Measurements from ENCODE around the gene CHID1.

Gene CHID1

DNA sequence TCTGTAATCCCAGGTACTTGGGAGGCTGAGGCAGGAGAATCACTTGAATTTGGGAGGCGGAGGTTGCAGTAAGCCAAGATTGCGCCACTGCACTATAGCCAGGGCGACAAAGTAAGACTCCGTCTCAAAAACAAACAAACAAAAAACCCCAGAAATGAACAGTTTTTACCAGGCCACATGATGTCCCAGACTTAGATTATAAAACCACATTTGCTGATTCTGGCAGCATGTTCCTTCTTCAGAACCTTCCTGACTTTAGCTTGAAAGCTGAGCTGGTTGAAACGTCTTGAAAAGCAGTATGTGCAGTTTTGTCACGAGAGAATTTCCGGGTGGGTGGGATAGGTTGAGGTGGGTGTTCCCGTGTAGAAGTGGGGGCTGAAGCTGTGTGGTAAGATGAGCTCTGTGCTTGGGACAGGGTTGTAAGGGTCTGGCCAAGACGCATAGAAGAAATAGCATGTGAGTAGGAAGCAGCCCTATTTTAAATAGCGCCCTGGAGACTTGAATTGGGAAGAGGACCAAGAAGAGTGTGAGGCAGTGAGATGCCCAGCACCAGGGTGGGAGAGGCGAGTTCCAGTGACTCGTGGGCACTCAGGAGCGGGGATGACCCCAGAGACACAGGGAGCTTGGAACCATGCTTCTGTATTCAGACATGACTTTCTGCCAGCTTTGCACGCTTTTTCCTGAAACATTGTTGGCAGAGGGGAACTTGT is 22.7 kb upstream of the CHID1 start:
- DNase-seq (ENCODE audit: low read depth), result no peak

DNA sequence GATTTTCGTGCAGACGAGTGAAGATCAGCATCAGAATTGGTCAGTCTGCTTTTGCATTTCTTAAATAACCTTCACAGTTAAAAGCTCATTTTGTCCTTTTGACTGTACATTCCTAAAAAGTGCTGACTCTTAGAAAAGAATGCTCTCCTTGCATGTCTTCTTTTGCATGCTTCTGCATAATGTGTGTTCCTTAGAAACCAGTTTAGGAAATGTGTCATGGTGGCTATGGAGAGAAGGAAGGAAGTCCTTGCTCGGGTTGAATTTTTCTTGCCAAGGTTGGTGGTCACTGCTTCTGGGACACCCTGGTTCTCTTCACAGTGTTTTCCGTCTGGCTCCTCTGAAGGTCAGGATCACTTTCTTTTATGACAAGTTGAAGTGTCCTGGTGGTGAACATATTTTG is 21.8 kb upstream of the CHID1 start:
- no peak for DNase-seq (ENCODE audit: low read depth)

DNA sequence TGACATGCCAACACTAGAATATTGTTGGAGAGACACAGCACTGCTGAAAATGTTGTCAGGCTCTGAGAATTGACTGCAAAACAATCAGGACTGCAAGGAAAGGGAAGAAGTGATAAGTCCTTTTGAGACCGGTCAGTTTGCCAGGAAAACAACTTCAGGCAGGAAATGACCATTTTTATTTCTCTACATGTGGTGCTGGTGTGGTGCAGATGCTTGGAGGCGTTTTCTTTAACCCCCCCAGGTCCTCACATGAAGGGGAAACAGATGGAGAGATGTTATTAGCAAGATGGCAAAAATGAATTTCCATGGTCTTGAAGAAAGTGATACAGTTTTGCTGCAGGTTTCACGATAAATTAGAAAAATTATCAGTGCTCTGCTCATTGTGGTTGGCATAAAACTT is 20.8 kb upstream of the CHID1 start:
- DNase-seq (ENCODE audit: low read depth), result no peak

DNA sequence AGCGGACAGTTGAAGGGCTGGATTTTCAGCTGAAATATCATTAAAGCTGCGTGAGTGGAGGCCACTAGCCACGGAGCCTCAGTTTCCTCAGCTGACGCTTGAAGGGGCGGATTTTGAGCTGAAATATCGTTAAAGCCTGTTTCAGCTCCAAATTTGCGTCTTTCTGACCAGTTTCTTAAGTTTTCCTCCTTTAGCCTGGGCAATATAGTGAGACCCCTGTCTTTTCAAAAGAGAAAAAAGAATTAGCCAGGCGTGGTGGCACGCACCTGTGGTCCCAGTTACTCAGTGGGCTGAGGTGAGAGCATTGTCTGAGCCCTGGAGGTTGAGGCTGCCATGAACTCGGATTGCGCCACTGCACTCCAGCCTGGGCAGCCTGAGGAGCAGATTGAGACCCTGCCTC is 18.8 kb upstream of the CHID1 start:
- no peak for DNase-seq (ENCODE audit: low read depth)

DNA sequence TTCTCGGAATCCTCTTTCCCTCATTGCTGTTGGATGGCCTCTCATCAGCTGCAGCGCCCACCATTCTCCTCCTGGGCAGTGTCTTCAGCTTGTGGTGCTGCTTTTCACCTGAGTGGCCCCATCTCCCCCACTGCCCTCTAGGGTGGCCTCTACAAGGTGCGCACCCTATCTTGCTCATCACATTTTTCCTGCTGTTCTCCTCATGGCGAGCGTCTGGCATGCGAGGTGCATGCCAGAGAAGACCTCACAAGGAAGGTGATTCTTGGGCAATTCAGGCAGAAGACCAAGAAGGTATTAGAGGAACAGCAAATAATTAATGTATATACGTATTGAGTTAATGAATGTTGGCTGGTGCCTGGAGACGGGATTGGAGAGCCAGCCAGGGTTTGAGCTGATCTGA is 18.2 kb upstream of the CHID1 start:
- no peak for DNase-seq (ENCODE audit: low read depth)

DNA sequence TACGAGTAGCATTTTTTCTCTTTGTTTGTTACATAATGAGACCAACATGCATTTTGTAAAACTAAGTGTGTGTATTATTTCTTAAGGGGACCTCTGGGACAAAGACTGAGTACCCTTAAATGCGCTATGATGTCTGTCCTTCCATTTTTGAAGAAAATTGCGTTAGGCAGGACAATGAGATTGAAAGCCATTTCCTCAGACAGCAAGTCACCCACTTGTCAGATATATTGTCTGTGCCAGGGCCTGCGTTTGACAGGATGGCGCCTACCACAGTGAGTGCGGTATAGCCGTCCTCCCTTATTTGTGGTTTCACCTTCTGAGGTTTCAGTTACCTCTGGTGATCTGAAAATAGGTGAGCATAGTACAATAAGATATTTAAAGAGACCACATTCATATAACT is 17.3 kb upstream of the CHID1 start:
- no peak for DNase-seq (ENCODE audit: low read depth)

DNA sequence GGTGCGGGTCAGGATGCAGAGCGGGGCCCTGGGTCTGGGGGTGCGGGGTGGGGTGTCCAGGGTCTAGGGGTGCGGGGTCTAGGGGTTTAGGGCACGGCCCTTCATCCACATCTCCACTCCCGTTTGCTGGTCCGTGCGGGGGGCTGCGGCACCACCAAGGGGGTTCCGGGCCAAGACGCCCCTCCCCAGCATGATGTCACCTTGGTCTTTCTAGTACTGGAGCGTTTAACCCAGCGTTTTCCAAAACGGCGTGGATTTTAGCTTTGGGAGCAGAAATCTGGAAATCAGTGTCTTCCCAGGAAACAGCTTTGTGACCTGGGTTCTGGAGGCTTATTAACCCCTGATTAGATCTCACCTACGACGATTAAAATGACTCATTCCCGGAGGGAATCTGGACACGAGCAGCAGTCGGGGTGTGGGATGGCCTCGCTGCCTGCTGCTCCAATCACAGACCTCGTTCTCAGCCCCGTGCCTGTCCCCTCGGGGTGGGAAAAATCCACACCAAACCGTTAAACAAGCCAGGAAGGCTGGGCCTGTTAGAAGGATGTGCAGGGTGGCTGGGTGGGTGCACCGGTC is 15.8 kb upstream of the CHID1 start:
- DNase-seq (ENCODE audit: low read depth), result peak; percentile 23

DNA sequence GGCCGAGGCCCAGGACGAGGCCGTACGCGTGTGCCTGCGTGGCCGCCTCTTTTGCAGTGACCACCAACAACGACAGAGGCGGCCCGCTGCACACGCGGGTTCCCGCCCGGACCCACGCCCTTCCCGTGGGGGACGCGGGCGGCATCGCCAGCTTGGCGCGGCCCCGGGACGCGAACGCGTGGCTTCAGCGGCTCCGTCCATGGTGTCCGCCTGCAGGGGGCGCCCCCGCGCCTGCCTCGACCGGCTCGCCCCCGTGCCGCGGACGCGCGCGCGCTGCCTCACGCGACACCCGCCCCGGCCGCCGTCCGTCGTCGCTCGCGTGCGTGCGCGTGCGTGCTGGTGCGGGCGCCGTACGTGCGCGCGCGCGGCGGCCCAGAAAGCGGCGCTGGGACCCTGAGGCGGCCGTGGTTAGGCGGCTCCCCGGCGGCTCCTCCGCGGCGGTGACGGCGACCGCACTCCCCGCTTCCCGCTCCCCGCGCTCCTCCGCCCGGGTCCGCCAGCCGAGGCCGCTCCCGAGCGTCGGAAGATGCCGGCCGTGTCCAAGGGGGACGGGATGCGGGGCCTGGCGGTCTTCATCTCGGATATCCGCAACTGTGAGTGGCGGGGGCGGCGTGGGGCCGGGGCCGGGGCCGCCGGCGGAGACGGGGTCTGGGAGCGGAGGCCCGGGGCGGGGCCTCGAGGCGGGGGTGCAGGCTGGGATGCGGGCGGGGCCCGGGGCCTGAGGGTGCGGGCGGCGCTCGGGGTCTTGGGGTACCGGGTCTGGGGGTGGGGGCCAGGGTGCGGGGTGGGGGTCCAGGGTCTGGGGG is 15.1 kb upstream of the CHID1 start, which contains the start of gene AP2A2:
Gene AP2A2 (plus strand): TSS at position 375 of the 806 bp plus-strand sequence. CDS start 152 bp downstream, at position 527.
- peak; percentile 26 for DNase-seq (ENCODE audit: low read depth)

DNA sequence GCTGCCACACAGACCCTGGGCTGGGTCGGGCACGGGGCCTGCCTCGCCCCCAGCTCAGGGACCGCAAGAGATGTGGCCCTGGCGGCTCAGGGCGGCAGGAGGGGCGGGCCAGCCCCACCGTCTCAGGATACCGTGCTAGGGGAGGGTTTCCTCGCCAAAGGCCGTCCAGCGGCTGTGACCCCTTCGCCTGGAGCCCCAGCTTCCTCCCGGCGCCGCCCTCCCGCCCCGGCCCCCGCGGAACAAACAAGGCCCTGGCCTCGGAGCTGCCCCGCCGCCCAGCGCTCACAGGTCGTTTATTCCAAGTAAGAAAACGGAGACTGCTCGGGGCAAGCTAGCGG is 14.5 kb upstream of the CHID1 start:
- DNase-seq (ENCODE audit: low read depth), result no peak

DNA sequence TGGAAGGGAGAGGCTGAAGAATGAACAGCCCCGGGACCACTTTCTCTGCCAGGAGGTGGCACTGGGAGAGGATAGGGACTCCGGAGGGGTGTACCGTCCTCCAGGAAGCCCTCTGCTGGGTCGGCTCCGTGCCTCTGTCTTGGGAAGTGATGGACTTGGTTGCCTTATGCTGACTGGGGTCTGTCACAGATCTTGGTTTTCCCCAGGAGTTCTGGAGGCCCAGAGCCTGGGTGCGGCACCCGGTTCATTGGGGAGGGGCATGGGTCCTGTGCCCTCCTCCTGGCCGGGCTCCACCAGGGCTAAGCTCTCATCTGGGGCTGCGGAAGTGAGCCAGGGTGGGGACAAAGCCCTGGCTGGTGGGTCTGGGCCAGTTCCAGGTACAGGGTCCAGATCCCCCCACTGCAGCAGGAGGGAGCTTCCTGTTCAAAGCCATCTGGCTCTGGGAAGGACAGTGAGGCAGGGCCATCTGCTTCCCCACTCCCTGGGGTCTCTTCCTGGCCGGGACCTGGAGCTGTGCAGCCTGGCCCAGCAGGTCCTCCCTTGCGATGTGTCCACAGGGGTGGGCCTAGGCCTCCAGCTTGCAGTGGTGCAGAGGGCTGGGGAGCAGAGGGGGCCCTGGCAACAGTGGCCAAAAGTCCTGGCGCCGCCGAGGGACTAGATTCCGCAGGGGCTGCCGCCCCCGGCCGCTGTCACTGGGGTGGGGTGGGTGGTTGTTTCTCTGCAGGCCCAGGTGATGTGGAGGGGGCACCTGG is 14.0 kb upstream of the CHID1 start:
- DNase-seq (ENCODE audit: low read depth), result no peak

DNA sequence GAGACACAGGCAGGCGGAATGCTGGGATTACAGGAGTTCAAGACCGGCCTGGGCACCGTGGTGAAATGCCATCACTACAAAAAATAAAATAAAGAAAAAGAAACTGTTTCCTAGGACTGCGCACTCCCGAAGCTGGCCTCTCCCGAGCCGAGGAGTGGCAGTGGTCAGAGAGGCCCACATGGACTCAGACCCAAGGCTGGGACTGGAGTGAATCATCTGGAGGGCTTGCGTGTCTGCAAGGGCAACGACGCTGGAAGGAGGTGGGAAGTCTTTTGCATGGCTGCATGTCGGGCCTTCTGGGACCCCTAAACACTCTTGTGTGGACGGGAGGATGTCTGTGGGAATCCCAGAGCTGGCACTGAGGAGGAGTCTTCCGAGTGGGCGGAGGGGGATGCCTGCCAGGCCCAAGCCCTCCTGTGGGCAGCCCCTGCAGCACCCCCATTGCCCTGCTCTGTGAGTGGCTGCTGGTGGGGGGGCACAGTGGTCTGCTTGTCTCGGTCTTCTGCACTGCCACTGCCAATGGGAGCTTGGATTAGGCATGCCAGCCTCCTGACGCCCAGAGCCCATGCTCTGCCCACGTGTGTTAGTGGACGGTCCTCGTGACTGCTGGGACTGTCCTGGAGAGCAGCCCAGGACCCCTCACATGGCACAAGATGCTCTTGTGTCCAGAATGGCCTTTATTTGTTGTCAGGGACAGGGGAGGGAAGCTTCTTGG is 13.2 kb upstream of the CHID1 start:
- DNase-seq (ENCODE audit: low read depth), result no peak

DNA sequence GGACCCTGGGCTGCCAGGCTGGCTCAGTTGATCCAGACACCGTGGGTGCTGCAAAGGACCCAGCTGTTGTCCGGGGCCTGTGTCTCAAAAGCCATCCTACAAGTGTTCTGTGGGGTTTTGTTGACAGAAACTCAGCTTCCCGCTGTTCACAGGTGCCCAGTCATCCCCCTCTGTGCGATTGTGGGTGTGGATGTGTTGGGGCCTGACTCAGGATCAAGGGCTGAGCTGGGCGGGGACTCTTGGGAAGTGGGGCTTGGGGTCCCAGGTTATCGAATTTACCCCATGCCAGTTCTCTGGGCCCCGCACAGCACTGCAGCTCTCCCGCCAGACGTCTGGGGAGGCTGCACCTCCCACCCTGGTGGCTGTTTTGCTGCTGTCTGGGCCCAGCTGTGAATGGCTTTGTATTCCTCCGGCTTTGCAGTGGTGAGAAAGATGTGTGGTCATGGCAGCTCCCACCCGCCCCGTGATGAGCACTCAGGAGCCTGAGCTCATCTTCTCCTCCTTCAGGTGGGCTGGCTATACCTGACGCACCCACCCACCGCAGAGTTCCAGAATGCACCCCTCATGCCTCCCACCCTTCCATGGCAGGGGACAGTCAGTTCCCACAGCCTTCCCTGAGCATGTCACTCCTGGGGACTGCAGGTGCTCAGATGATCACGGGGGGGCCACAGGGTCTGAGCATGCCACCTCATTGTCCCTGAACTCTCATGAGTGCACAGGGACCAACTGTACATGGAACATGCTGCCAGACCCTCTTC is 11.5 kb upstream of the CHID1 start:
- no peak for DNase-seq (ENCODE audit: low read depth)

DNA sequence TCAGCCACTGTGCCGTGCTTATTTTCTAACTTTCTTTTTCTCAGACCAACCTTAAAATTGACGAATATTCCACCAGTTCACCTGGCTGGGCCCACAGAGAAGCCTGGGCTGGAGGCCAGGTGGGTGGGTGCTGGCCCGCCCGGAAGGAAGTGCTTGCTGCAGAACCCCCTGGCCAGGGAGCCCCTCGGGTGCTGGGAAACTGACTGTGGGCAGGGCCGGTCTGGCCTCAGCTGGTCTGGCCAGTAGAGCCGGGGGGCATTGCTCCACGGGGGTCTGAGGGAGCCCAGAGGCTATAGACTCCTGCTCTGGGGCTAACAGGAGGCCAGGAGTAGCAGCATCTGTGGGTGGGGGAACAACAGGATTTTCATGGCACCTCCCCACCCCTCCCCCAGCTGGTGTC is 6.8 kb upstream of the CHID1 start:
- DNase-seq (ENCODE audit: low read depth), result no peak

DNA sequence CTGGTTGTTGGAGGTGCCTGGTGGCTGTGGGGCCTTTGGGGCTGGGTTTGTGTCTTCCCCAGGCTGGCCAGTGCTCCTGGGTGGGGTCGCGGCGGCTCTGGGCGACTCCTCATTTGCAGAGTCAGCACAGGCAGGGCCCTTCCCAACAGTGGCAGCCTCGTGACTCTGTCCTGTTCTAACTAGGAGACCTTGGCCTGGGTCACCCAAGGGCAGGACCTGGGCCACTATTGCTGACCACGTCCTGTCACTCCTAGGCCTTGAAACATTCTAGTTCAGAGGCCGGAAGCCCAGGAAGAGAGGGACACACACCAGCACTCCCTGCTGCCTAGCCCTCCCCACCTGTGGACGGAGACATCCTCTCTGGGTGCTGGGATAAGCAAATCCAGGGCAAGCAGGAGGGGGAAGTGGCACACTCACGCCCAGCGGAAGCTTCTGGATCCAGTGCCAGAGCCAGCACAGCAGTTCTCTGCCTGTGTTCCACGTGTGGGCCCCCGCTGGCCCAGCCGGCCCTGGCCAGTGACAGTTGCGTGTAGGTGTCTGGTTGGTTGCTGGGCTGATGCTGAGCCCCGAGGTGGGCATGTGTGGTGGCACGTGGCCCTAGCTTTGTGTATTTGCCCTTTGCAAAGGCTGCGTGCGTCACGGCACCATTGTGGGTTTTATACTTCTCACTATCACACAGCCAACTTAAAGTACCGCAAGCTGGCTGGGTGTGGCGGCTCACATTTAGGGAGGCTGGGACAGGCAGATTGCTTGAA is 4.3 kb upstream of the CHID1 start:
- no peak for DNase-seq (ENCODE audit: low read depth)

DNA sequence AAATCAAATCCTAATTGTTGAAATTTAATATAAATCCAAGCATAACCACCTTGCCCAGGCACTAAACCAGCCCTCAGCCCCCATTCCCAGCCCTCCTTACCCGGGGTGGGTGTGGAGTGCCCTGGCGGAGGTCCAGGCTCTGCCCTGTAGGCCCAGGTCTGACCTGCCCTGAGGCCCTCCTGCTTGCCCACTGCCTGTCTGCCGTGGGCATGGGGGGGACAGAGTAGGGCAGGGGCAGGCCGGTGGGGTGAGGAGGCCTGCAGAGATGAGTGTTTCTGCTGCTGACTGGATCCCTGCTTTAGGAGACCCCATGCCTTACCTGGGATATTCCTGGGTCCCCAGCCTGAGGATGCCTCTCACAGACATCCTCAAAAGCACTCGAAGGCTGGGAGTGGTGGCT is 3.6 kb upstream of the CHID1 start:
- DNase-seq (ENCODE audit: low read depth), result no peak

DNA sequence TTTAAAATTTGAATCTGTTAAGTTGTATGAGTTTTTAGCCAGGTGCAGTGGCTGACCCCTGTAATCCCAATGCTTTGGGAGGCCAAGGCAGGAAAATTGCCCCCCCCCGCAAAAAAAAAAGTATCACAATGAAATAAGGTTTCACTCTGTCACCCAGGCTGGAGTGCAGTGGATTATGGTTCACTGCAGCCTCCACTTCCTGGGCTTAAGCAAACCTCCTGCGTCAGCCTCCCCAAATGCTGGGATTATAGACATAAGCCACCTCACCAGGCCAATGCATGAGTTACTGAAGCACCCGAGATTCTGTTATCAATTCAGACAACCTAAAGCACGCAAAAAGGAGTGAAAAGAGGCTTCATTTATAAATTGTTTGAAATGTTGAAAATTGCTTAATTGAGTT is 2.4 kb upstream of the CHID1 start:
- no peak for DNase-seq (ENCODE audit: low read depth)

DNA sequence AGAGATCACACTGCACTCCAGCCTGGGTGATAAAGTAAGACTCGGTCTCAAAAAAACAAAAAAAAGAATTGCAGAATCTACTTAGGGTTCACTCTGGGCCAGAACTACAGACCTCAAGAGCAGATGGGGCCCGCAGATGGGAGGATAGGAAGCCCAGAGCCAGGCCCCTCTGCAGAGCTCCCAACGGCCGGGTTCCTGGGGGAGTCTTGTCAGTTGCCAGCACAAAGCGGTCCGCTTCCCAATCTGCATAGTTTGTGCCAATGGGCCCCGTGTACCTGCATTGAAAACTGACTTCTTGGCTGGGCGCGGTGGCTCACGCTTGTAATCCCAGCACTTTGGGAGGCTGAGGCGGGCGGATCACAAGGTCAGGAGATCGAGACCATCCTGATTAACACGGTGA is 1.7 kb upstream of the CHID1 start:
- no peak for DNase-seq (ENCODE audit: low read depth)

DNA sequence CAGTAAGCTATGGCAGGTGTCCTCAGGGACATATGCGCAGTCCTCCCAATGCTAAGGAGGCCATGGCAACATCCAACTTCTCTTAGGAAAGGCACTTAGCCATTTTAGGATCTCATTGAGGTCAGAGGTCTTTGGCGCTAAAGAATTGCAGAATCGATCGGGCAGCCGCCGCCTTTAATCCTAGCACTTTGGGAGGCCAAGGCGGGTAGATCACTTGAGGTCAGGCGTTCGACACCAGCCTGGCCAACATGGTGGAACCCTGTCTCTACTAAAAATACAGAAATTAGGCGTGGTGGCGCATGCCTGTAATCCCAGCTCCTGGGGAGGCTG is 1.2 kb upstream of the CHID1 start:
- no peak for DNase-seq (ENCODE audit: low read depth)

DNA sequence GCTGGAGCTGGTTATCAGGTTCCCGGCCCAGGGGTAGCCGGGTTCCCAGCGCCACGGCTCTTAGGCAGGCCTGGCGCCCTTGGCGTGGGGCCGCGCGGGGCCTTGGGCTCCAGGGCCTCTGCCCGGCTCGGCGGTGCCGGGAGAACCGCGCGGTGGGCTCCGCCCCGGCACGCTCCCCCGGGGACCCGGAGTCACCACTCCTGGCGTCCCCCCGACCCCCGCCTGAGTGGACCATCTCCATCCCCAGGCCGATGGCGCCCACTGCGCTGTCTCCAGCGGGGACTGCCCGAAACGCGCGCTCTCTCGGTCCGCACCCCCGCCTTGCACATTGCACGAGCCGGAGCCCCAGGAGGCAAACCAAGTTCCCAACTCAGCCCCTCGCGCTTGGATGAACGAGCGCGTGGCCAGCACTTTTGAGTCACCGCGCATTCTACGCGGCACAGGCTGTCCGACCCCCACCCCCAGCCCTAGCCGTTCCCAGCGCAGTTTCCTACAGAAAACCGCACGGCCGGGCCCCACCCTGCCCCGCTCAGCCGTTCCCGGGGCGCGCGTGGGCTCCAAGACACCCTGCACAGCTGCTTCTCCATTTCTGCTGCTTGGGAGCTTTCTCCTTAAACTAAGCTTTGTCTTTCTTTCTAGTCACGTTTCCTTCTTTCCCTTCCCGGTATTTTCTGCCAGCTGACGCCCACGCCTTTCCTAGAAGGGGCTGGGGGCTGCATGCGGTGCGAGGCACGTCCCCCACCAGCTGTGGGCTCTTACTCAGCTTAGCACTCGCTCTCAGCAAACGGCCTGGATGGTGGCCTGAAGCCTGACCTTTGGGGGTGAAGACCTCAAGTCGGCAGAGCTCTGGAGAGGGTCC is 650 bp upstream of the CHID1 start:
- DNase-seq (ENCODE audit: low read depth), result no peak
